ACHN (cell line): ENCODE data around the gene DNAJC13.
"Not testable (repeated sequence)": the region's sequence is repeated elsewhere in the genome, so short reads cannot be mapped to it uniquely, and the experiment has no call there.

Source experiments
- DNase-seq: peaks from one replicate; pipeline ENCODE4 v3.0.0-alpha.2; 2015
- in situ Hi-C: cut with HindIII; loops from 2 replicates; pipeline ENCODE4 v1.10.0; 2017; ENCODE audit warnings: low sequenced_read_pairs, low pct_ligation_motif_present, low pct_unique_long_range_greater_than_20kb

Gene DNAJC13

GRCh38 chr3:132535575-132536441, 118.5 kb downstream of the DNAJC13 start:
- in situ Hi-C loops, result loop anchor here (25.0 kb wide), 1 partner anchor 101 kb away; no protein-coding TSS in a partner anchor
- peak; percentile 66 for DNase-seq

- DNase-seq, result peak; percentile 2
- in situ Hi-C loops, result loop anchor here (25.0 kb wide), 1 partner anchor 101 kb away; no protein-coding TSS in a partner anchor
These were observed 119.3 kb downstream of the DNAJC13 start for GRCh38 chr3:132536442-132537153.

DNA sequence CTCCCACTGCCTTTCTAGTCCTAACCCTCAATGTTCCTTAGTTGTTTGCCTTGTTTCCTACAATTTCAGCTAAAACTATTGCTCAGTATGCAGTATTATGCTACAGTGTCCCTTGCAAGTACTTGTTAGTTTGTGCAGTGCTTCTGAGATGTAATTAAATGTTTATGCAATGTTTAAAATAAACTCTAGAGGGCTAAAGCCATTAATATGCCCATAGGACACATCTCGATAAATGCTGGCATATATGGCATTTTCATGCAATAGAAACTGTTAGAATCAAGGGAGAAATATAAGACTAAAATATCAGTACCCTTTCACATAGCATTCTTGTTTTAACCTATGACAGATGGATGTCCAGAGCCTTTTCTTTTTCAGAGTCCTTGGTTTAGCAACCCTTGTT, 120.0 kb downstream of the DNAJC13 start:
- in situ Hi-C loops, result loop anchor here (25.0 kb wide), 1 partner anchor 100 kb away; no protein-coding TSS in a partner anchor
- DNase-seq, result no peak

- DNase-seq, result no peak
These were observed 120.8 kb downstream of the DNAJC13 start for GRCh38 chr3:132538072-132538471.

GRCh38 chr3:132539681-132540080, 122.4 kb downstream of the DNAJC13 start:
- in situ Hi-C loops, result loop anchor here (25.0 kb wide), 1 partner anchor 98 kb away; no protein-coding TSS in a partner anchor
- no peak for DNase-seq

More at GRCh38 chr3:132538072-132538471, 120.8 kb downstream of the DNAJC13 start:
- in situ Hi-C loops, result loop anchor here (25.0 kb wide), 1 partner anchor 99 kb away; no protein-coding TSS in a partner anchor

- in situ Hi-C loops, result loop anchor here (25.0 kb wide), 1 partner anchor 95 kb away; no protein-coding TSS in a partner anchor
- no peak for DNase-seq
These were observed 125.3 kb downstream of the DNAJC13 start for GRCh38 chr3:132542577-132542976.

GRCh38 chr3:132543011-132543739, 125.9 kb downstream of the DNAJC13 start:
- in situ Hi-C loops, result loop anchor here (25.0 kb wide), 1 partner anchor 94 kb away; no protein-coding TSS in a partner anchor
- DNase-seq, result peak; percentile 12

GRCh38 chr3:132544130-132544529, 126.8 kb downstream of the DNAJC13 start:
- no peak for DNase-seq
- in situ Hi-C loops, result loop anchor here (25.0 kb wide), 1 partner anchor 93 kb away; no protein-coding TSS in a partner anchor

GRCh38 chr3:132545471-132545870, 128.2 kb downstream of the DNAJC13 start:
- DNase-seq, result no peak
- in situ Hi-C loops, result loop anchor here (25.0 kb wide), 1 partner anchor 92 kb away; no protein-coding TSS in a partner anchor

DNA sequence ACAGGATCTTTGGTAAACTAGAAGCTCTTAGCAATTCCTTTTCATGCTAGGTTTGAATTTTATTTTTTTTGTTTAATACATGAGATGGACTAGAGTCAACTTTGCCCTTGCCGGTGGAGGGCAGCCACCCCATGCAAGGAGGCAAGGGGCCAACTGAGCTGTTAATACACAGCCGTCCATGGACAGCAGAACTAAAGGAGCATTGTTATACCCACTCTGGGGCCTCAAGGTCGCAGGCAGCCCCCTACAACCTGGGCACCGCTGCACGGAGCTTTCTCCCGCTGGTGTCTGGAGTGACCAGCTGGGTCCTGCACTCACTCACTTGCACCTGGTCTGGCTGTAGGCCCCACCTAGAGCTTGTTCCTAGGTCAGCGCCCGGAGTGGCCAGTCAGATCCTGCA, 131.9 kb downstream of the DNAJC13 start:
- DNase-seq, result no peak
- in situ Hi-C loops, result loop anchor here (25.0 kb wide), 1 partner anchor 88 kb away; no protein-coding TSS in a partner anchor

GRCh38 chr3:132549890-132550578, 132.7 kb downstream of the DNAJC13 start:
- DNase-seq, result no peak
- in situ Hi-C loops, result loop anchor here (25.0 kb wide), 1 partner anchor 87 kb away; no protein-coding TSS in a partner anchor

GRCh38 chr3:132550579-132551305, 133.4 kb downstream of the DNAJC13 start:
- DNase-seq, result no peak
- in situ Hi-C loops, result no loop called here

DNA sequence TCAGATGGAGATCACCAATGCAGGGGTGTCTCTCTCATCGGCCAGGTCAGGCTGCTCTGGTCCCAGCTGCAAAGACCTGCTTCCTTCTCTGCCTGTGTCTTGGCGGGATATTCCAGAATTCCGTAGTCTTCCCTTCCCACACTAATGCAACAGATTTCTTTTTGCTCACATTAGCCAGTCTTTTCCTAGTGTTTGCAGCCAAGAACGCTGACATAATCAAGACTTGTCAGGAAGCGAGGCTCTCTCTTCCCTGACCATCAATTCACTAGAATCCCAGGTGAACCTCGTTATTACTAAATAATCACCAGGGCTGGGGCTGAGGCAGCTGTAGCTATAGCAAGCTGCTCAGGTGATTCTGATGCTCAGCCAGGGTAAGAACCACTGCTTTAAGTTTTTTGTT, 136.5 kb downstream of the DNAJC13 start:
- DNase-seq, result no peak
- in situ Hi-C loops, result no loop called here

- DNase-seq, result no peak
- in situ Hi-C loops, result no loop called here
These were observed 137.1 kb downstream of the DNAJC13 start for GRCh38 chr3:132554437-132554836.

- DNase-seq, result no peak
- in situ Hi-C loops, result no loop called here
These were observed 138.2 kb downstream of the DNAJC13 start for GRCh38 chr3:132555306-132556035.

DNA sequence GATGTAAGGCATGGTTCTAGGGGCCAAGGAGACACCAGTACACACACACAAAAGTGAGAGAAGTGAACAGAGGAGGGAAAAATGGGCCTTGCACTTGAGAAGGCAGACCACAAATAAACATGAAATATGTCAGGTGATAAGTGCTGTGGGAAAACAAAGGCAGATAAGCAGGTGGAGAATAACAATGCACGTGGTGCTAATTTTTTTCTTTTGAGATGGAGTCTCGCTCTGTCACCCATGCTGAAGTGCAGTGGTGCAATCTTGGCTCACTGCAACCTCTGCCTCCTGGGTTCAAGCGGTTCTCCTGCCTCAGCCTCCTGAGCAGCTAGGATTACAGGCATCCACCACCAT, 138.7 kb downstream of the DNAJC13 start:
- in situ Hi-C loops, DNase-seq: not testable (repeated sequence)
